ENCODE results near the gene C16orf92. TPM values are rescaled to one million over a fixed set of nuclear protein-coding genes. Genes with fewer than 3 reads are reported as not detected.

The C16orf92 gene
- total RNA-seq, 1 experiment from 2014 or later, result not detected

DNA sequence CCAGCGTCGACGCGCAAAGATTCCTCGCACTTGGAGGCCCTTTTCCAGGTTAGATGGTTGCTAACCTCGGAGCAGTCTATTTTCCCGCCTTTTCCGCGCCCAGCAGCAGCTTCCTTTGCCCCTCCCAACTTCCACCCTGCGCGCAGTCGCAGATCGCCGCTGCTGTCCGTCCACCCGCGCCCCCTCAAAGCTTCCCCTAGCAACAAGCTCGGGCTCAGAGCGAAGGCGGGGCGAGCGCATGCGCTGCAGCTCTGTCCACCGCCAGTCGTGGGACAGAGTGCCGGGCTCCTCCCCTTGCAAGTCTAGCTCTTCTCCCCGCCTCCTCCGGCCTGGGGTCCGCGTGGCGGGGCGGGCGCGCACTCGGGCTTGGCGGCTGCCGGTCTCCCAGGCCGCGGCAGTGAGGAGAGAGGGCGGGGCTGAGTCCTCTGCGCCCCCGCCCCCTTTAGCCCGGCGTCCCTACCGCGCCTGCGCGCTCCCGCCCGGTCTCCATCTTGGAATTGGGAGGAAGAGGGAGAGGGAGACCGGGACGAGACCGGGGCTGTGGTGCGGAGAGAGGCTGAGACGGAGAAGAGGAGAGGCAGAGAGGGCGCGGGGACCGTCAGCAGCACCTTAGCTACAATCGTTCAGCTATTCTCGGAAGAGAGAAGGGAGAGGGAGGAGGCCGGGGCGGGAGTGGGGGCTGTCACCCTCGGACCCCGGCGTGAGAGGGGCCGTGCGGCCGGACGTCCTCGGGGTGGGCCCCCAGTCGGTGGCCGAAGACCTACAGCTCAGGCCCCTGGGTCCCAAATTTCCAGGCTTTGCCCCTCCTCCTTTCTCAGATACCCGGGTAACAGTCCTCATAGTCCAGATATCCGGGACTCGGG, 49.4 kb upstream of the C16orf92 start, which contains the start of gene TAOK2 (continued):
- TF ChIP-seq, protein P1, sequence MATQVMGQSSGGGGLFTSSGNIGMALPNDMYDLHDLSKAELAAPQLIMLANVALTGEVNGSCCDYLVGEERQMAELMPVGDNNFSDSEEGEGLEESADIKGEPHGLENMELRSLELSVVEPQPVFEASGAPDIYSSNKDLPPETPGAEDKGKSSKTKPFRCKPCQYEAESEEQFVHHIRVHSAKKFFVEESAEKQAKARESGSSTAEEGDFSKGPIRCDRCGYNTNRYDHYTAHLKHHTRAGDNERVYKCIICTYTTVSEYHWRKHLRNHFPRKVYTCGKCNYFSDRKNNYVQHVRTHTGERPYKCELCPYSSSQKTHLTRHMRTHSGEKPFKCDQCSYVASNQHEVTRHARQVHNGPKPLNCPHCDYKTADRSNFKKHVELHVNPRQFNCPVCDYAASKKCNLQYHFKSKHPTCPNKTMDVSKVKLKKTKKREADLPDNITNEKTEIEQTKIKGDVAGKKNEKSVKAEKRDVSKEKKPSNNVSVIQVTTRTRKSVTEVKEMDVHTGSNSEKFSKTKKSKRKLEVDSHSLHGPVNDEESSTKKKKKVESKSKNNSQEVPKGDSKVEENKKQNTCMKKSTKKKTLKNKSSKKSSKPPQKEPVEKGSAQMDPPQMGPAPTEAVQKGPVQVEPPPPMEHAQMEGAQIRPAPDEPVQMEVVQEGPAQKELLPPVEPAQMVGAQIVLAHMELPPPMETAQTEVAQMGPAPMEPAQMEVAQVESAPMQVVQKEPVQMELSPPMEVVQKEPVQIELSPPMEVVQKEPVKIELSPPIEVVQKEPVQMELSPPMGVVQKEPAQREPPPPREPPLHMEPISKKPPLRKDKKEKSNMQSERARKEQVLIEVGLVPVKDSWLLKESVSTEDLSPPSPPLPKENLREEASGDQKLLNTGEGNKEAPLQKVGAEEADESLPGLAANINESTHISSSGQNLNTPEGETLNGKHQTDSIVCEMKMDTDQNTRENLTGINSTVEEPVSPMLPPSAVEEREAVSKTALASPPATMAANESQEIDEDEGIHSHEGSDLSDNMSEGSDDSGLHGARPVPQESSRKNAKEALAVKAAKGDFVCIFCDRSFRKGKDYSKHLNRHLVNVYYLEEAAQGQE (IDR thresholded peaks at IDR 0.05; ENCODE audit: low read depth), result no peak
- TF ChIP-seq SP1 (IDR thresholded peaks at IDR 0.05; ENCODE audit: low read depth), result no peak; the same call in 1 of the 2 replicates
- TF ChIP-seq MAX (IDR thresholded peaks at IDR 0.05), result peak; percentile 99
- no peak for TF ChIP-seq EZH2 (IDR thresholded peaks at IDR 0.05)

GRCh38 chr16:29974291-29975133, 48.5 kb upstream of the C16orf92 start:
- POLR2A ChIA-PET, result interaction anchor here (1.1 to 1.8 kb wide), 3 partner anchors 13 to 159 kb away, joined by 4 to 18 read pairs (median 4); partner anchors contain the start of genes KCTD13, PAGR1 and TMEM219
- Histone ChIP-seq H3K4me3 (replicated peaks in 1 of 2; ENCODE audit: low read depth in 1 of 2, low read length in 2 of 2) (peak overlapping the region; percentile 96 to 98), H3K9me3 (ENCODE audit: control insufficient read depth in 1 of 2, insufficient read depth in 1 of 2, low read depth in 1 of 2, low read length in 2 of 2) (no peaks in the 10 kb centered on the region; a peak in 1 of 4 replicates), H3K36me3 (ENCODE audit: control insufficient read depth in 1 of 2, insufficient read depth in 2 of 2, low read length in 2 of 2) (peaks cover 20 to 21% of the 10 kb centered on the region in 2 experiments), H2AFZ (ENCODE audit: low read depth, low read length, poor library complexity, severe bottlenecking) (no peak overlapping the region), H3K27ac (ENCODE audit: low read depth, low read length) (peak overlapping the region; percentile 79), H3K4me1 (ENCODE audit: control insufficient read depth in 1 of 2, insufficient read depth in 2 of 2, low read length in 2 of 2) (peaks cover 8 to 26% of the 10 kb centered on the region in 2 experiments), H3K9ac (ENCODE audit: low read length) (peak overlapping the region; percentile 97), H3K27me3 (ENCODE audit: insufficient read depth, low read length) (no peaks in the 10 kb centered on the region), H3K9me2 (ENCODE audit: insufficient read depth) (no peaks in the 10 kb centered on the region), H4K20me1 (ENCODE audit: insufficient read depth) (no peaks in the 10 kb centered on the region), H3K4me2 (ENCODE audit: low read length) (peak overlapping the region; percentile 95), H3K79me2 (ENCODE audit: insufficient read depth, low read length) (peaks cover 53% of the 10 kb centered on the region)
- BruUV-seq (replicated peaks), result no TSS peak
- intact Hi-C loops (cut with micrococcal nuclease), result loop anchor here (5.0 kb wide), 1 partner anchor 47 kb away; the partner anchor contains the start of gene KCTD13
- RAD21 ChIA-PET (ENCODE audit: low non-redundant PET in 1 of 2, low total read pairs in 2 of 2, uncharacterized antibody in 2 of 2, unreplicated experiment in 2 of 2), result no interaction called here
- ATAC-seq (no peak), DNase-seq (ENCODE audit: low read depth, low spot score) (no peak)
- TF ChIP-seq JUND (IDR thresholded peaks at IDR 0.05), result no peak
- no peak for TF ChIP-seq EZH2 (IDR thresholded peaks at IDR 0.05)
- CTCF ChIA-PET, result interaction anchor here (1.7 kb wide), 1 partner anchor 30 kb away, joined by 4 read pairs; no protein-coding TSS in a partner anchor
